PC-3 (cell line): ENCODE results near the gene AGTRAP.

ENCODE experiments used
- EZH2 ChIP-seq: fragments of 300-600 bp; sonication (generic); IDR thresholded peaks from one replicate; pipeline ENCODE4 v1.6.1; 2017; ENCODE audit warnings: antibody characterized with exemption, mild to moderate bottlenecking, low read length; ENCODE audit not compliant: unreplicated experiment
- EZH2phosphoT487 ChIP-seq: fragments of 300-600 bp; sonication (generic); IDR thresholded peaks from 2 replicates; pipeline ENCODE4 v1.6.1; 2018; ENCODE audit warnings: mild to moderate bottlenecking, antibody characterized with exemption, low read length, borderline replicate concordance
- TF ChIP-seq, protein P1 (sequence below): fragments of 300-600 bp; sonication (generic); conservative IDR thresholded peaks from 2 replicates; pipeline ENCODE4 v1.5.1; 2017; ENCODE audit warnings: antibody characterized with exemption, low read depth, mild to moderate bottlenecking, low read length

DNA sequence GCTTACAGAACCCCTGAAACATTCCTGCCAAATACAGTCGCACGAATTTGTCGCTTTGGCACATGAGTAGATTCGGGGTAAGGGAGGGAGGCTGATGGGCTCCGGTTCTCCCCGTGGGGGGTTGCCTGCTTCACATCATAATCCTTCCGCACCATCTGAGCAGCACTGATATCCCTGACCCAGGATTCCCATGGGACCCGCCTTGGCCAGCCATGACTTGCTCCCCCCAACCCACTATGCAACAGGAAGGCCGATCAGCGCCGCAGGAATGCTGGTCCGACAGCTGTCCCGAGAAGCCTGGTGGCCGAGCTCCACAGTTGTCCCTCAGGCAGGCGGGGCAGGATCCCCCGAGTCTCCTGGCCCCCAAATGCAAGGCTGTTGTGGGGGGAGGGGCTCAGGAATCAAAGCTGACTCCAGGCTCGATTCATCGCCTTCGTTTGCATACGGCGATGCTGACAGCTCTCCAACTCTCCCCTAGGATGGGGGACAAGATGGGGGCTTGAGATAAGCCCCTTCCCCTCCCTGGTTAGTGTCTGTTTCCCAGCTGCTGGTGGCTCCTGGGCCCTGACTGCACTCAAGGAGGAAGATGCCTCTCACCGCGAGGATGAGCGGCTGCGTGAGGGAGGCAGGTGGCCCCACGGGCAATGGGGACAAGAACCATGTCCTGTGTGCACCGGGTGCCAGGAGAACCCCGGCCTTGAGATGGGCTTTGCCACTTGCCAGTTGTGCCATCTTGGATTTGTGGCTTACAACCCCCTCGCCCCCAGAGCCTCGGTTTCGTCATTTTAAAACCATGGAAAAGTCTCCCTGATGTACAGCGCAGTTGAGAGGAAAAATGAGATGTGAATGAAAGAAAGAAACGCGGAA is 35.1 kb upstream of the AGTRAP start:
- TF ChIP-seq EZH2 = no peak
- TF ChIP-seq, protein P1, sequence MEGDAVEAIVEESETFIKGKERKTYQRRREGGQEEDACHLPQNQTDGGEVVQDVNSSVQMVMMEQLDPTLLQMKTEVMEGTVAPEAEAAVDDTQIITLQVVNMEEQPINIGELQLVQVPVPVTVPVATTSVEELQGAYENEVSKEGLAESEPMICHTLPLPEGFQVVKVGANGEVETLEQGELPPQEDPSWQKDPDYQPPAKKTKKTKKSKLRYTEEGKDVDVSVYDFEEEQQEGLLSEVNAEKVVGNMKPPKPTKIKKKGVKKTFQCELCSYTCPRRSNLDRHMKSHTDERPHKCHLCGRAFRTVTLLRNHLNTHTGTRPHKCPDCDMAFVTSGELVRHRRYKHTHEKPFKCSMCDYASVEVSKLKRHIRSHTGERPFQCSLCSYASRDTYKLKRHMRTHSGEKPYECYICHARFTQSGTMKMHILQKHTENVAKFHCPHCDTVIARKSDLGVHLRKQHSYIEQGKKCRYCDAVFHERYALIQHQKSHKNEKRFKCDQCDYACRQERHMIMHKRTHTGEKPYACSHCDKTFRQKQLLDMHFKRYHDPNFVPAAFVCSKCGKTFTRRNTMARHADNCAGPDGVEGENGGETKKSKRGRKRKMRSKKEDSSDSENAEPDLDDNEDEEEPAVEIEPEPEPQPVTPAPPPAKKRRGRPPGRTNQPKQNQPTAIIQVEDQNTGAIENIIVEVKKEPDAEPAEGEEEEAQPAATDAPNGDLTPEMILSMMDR = no peak
- TF ChIP-seq EZH2phosphoT487 = no peak
